OCI-LY1 (cell line): Measurements from ENCODE around the gene MYL10.

Experiments
- H2AFZ ChIP-seq: fragments of 200-600 bp; sonication (generic), shearing (Covaris generic); 2 replicates; pipeline ENCODE4 v1.6.0; 2014; ENCODE audit warnings: antibody characterized with exemption, mild to moderate bottlenecking, low read length
- H3F3A ChIP-seq: fragments of 200-600 bp; sonication (generic), shearing (Covaris generic); 2 replicates; pipeline ENCODE4 v1.6.0; 2014; ENCODE audit warnings: mild to moderate bottlenecking, antibody characterized with exemption, low read length, moderate library complexity; ENCODE audit not compliant: insufficient read depth
- H3K27ac ChIP-seq: fragments of 200-600 bp; sonication (generic); 2 replicates; pipeline ENCODE4 v1.5.1; 2014; ENCODE audit warnings: low read length, mixed run types, mild to moderate bottlenecking, low read depth; ENCODE audit not compliant: poor library complexity, severe bottlenecking
- H3K27me3 ChIP-seq: fragments of 200-600 bp; sonication (generic); 2 replicates; pipeline ENCODE4 v1.6.0; 2014; ENCODE audit warnings: antibody characterized with exemption, mild to moderate bottlenecking, low read length, moderate library complexity; ENCODE audit not compliant: insufficient read depth
- H3K36me3 ChIP-seq: fragments of 200-600 bp; sonication (generic); 2 replicates; pipeline ENCODE4 v1.6.1; 2014; ENCODE audit warnings: mild to moderate bottlenecking, antibody characterized with exemption, low read length, moderate library complexity, mixed read lengths; ENCODE audit not compliant: insufficient read depth
- H3K4me1 ChIP-seq: fragments of 200-600 bp; sonication (generic); 2 replicates; pipeline ENCODE4 v1.5.1; 2014; ENCODE audit warnings: mild to moderate bottlenecking, low read length, moderate library complexity; ENCODE audit not compliant: insufficient read depth, severe bottlenecking
- H3K4me2 ChIP-seq: fragments of 200-600 bp; sonication (generic), shearing (Covaris generic); 2 replicates; pipeline ENCODE4 v1.6.1; 2014; ENCODE audit warnings: low read length
- H3K4me3 ChIP-seq: fragments of 200-600 bp; sonication (generic); 2 replicates; pipeline ENCODE4 v1.5.1; 2014; ENCODE audit warnings: low read length, low read depth, mild to moderate bottlenecking, mixed read lengths; ENCODE audit not compliant: poor library complexity, severe bottlenecking
- H3K79me2 ChIP-seq: fragments of 200-600 bp; shearing (Covaris generic); 2 replicates; pipeline ENCODE4 v1.6.1; 2016; ENCODE audit warnings: mixed run types, low read length, mixed read lengths; ENCODE audit not compliant: insufficient read depth
- H3K9ac ChIP-seq: fragments of 200-600 bp; sonication (generic), shearing (Covaris generic); 2 replicates; pipeline ENCODE4 v1.6.1; 2014; ENCODE audit warnings: mild to moderate bottlenecking, low read length, mixed read lengths
- H3K9me2 ChIP-seq: fragments of 200-600 bp; sonication (generic), shearing (Covaris generic); 2 replicates; pipeline ENCODE4 v1.6.1; 2014; ENCODE audit warnings: low read depth, mild to moderate bottlenecking, low read length, mixed read lengths
- H3K9me3 ChIP-seq: fragments of 200-600 bp; shearing (Covaris generic); 2 replicates; pipeline ENCODE4 v1.6.1; 2014; ENCODE audit warnings: low read length, mixed read lengths
- H4K20me1 ChIP-seq: fragments of 200-600 bp; sonication (generic), shearing (Covaris generic); 2 replicates; pipeline ENCODE4 v1.6.0; 2016; ENCODE audit warnings: mild to moderate bottlenecking, low read length; ENCODE audit not compliant: insufficient read depth
- CTCF ChIP-seq: fragments of 200-600 bp; sonication (generic), shearing (Covaris generic); IDR thresholded peaks from 2 replicates; pipeline ENCODE4 v1.5.1; 2017; ENCODE audit warnings: mild to moderate bottlenecking, antibody characterized with exemption, low read length, moderate library complexity, mixed read lengths
- EZH2 ChIP-seq: fragments of 200-600 bp; sonication (generic), shearing (Covaris generic); IDR thresholded peaks from 2 replicates; pipeline ENCODE4 v1.8.0; 2017; ENCODE audit warnings: borderline replicate concordance, mixed run types, mild to moderate bottlenecking, antibody characterized with exemption, low read length, moderate library complexity, mixed read lengths

The MYL10 gene

GRCh38 chr7:101578552-101578951 lies 50.5 kb downstream of the MYL10 start:
- H4K20me1 ChIP-seq = no peaks in the 10 kb centered on the region
- H3K4me3 ChIP-seq = no peak overlapping the region
- H3K36me3 ChIP-seq = no peaks in the 10 kb centered on the region; the same call in 1 of the 2 replicates
- H3K9me2 ChIP-seq = no peaks in the 10 kb centered on the region
- H3K9ac ChIP-seq = no peak overlapping the region
- H2AFZ ChIP-seq = no peak overlapping the region
- H3K27me3 ChIP-seq = peaks cover 18% of the 10 kb centered on the region; the same call in 1 of the 2 replicates
- no peak overlapping the region for H3K27ac ChIP-seq
- peaks cover 14% of the 10 kb centered on the region for H3K9me3 ChIP-seq
- no peaks in the 10 kb centered on the region for H3K79me2 ChIP-seq
- H3F3A ChIP-seq = no peaks in the 10 kb centered on the region
- no peak overlapping the region for H3K4me2 ChIP-seq
- TF ChIP-seq CTCF = no peak
- no peak for TF ChIP-seq EZH2
- no peaks in the 10 kb centered on the region for H3K4me1 ChIP-seq

- H3K79me2 ChIP-seq = no peaks in the 10 kb centered on the region
- H3K4me3 ChIP-seq = no peak overlapping the region
- H4K20me1 ChIP-seq = no peaks in the 10 kb centered on the region
- no peaks in the 10 kb centered on the region for H3F3A ChIP-seq
- H3K27ac ChIP-seq = no peak overlapping the region
- no peaks in the 10 kb centered on the region for H3K9me2 ChIP-seq
- peaks cover 12% of the 10 kb centered on the region; the same call in 1 of the 2 replicates for H3K9me3 ChIP-seq
- no peak overlapping the region for H3K4me2 ChIP-seq
- H2AFZ ChIP-seq = no peak overlapping the region
- H3K9ac ChIP-seq = no peak overlapping the region
- TF ChIP-seq EZH2 (no peak), CTCF (no peak)
- H3K36me3 ChIP-seq = no peaks in the 10 kb centered on the region
- peaks cover 9% of the 10 kb centered on the region; the same call in 1 of the 2 replicates for H3K27me3 ChIP-seq
- H3K4me1 ChIP-seq = no peaks in the 10 kb centered on the region
These were observed 52.1 kb downstream of the MYL10 start for GRCh38 chr7:101576998-101577397.

- Histone ChIP-seq H3K4me1 (no peaks in the 10 kb centered on the region), H3K4me2 (no peak overlapping the region), H3K36me3 (no peaks in the 10 kb centered on the region), H3K27ac (no peak overlapping the region), H4K20me1 (no peaks in the 10 kb centered on the region), H3K9me2 (no peaks in the 10 kb centered on the region), H3K27me3 (peaks cover 10% of the 10 kb centered on the region; the same call in 1 of the 2 replicates), H3F3A (no peaks in the 10 kb centered on the region), H3K9ac (no peak overlapping the region), H2AFZ (no peak overlapping the region), H3K9me3 (peaks cover 15% of the 10 kb centered on the region; the same call in 1 of the 2 replicates), H3K79me2 (no peaks in the 10 kb centered on the region), H3K4me3 (no peak overlapping the region)
- TF ChIP-seq EZH2 (no peak), CTCF (no peak)
These were observed 53.4 kb downstream of the MYL10 start for GRCh38 chr7:101575721-101576120.
